Ovary (tissue), 3 donors: Measurements from ENCODE around the gene ZNF415.

ENCODE experiments used
- POLR2A ChIP-seq: fragments of 450-650 bp; IDR thresholded peaks from one replicate; pipeline ENCODE4 v1.6.1; 2017; ENCODE audit warnings: antibody characterized with exemption, mild to moderate bottlenecking, moderate library complexity
- TF ChIP-seq, protein P1 (sequence below), 3 donors: fragments of 450-650 bp in 2 of 3; fragments of 200-600 bp in 1 of 3; IDR thresholded peaks; one replicate each; pipeline versions ENCODE4 v1.5.1 to v1.8.0; 2016 to 2022; ENCODE audit warnings: antibody characterized with exemption in 3 of 3, mild to moderate bottlenecking in 1 of 3
- donor health status: DM: no; HTN: no; CAD: no.

DNA sequence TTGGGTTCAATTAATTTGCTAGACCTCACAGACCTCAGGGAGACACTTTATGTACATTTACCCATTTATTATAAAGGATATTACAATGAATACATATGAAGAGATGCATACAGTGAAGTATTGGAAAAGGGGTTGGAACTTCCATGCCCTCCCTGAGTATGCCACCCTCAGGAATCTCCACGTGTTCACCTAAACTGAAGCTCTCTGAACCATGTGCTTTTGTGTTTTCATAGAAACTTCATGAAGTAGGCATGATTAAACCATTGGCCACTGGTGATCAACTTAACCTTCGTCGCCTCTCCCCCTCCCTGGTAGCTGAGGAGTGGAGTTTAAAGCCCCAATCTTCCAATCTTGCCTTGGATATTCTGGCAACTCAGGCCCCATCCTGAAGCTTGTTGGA lies 49.8 kb downstream of the ZNF415 start:
- TF ChIP-seq, protein P1, sequence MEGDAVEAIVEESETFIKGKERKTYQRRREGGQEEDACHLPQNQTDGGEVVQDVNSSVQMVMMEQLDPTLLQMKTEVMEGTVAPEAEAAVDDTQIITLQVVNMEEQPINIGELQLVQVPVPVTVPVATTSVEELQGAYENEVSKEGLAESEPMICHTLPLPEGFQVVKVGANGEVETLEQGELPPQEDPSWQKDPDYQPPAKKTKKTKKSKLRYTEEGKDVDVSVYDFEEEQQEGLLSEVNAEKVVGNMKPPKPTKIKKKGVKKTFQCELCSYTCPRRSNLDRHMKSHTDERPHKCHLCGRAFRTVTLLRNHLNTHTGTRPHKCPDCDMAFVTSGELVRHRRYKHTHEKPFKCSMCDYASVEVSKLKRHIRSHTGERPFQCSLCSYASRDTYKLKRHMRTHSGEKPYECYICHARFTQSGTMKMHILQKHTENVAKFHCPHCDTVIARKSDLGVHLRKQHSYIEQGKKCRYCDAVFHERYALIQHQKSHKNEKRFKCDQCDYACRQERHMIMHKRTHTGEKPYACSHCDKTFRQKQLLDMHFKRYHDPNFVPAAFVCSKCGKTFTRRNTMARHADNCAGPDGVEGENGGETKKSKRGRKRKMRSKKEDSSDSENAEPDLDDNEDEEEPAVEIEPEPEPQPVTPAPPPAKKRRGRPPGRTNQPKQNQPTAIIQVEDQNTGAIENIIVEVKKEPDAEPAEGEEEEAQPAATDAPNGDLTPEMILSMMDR (IDR thresholded peaks at IDR 0.05) = no peak
- no peak for TF ChIP-seq POLR2A
